Measurements from ENCODE around the gene DRAM1. TPM values are rescaled to one million over a fixed set of nuclear protein-coding genes. Genes with fewer than 3 reads are reported as not detected.

DRAM1 gene
- total and polyA plus RNA-seq, 9 of the 15 experiments (the other 6 are each of a cell fraction or from before 2014, with no cell fraction given): 1.4 to 4.3 (median 2.7) TPM

- H3K4me3 ChIP-seq: no peak overlapping the region
- intact Hi-C loops (cut with micrococcal nuclease): no loop called here
- no peaks in the 10 kb centered on the region for H3K9me1 ChIP-seq (ENCODE audit: control insufficient read depth, insufficient read depth, low read length)
- H3K27me3 ChIP-seq (ENCODE audit: control insufficient read depth in 2 of 2, insufficient read depth in 2 of 2, low read length in 2 of 2): no peaks in the 10 kb centered on the region; a peak in 1 of 5 replicates
- no peaks in the 10 kb centered on the region for H4K20me1 ChIP-seq (replicated peaks; ENCODE audit: control insufficient read depth, insufficient read depth, low read length)
- POLR2A ChIA-PET: no interaction called here
- no peaks in the 10 kb centered on the region for H3K79me2 ChIP-seq (ENCODE audit: control insufficient read depth, insufficient read depth, low read length)
- H2AFZ ChIP-seq (ENCODE audit: low read depth, low read length): no peak overlapping the region
- in situ Hi-C loops (cut with MboI): no loop called here
- H3K4me1 ChIP-seq (replicated peaks in 1 of 2; ENCODE audit: control insufficient read depth in 2 of 2, insufficient read depth in 2 of 2, low read length in 2 of 2): peaks cover 19 to 37% of the 10 kb centered on the region in 2 experiments
- H3K4me2 ChIP-seq (ENCODE audit: insufficient read depth, low read length): no peak overlapping the region
- peaks cover 3% of the 10 kb centered on the region; the same call in 1 of the 2 replicates for H3K9me3 ChIP-seq (replicated peaks; ENCODE audit: control insufficient read depth, insufficient read depth, low read depth, low read length)
- H3K27ac ChIP-seq (ENCODE audit: extremely low read depth, low read depth, low read length): no peak overlapping the region
- no peaks in the 10 kb centered on the region for H3K36me3 ChIP-seq (ENCODE audit: control insufficient read depth, insufficient read depth, low read length)
- no TSS peak for BruUV-seq (replicated peaks)
- FAIRE-seq: no peak
- CTCF ChIA-PET (ENCODE audit: low intra/inter-chr PET ratio): no interaction called here
- ATAC-seq: no peak
- DNase-seq (ENCODE audit: extremely low read depth in 1 of 4, low spot score in 3 of 4): no peak
- no peak overlapping the region for H3K9ac ChIP-seq (ENCODE audit: insufficient read depth in 1 of 2, low read depth in 2 of 2, low read length in 2 of 2)
- TF ChIP-seq SIRT6 (IDR thresholded peaks at IDR 0.05; ENCODE audit: low read depth, low read length): no peak
- TF ChIP-seq, protein P1, sequence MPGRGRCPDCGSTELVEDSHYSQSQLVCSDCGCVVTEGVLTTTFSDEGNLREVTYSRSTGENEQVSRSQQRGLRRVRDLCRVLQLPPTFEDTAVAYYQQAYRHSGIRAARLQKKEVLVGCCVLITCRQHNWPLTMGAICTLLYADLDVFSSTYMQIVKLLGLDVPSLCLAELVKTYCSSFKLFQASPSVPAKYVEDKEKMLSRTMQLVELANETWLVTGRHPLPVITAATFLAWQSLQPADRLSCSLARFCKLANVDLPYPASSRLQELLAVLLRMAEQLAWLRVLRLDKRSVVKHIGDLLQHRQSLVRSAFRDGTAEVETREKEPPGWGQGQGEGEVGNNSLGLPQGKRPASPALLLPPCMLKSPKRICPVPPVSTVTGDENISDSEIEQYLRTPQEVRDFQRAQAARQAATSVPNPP (IDR thresholded peaks at IDR 0.05; ENCODE audit: borderline replicate concordance, insufficient read depth, insufficient read length): no peak
- no peak for TF ChIP-seq HNRNPH1 (optimal IDR thresholded peaks at IDR 0.05; ENCODE audit: low read depth, low read length)
- no peak for TF ChIP-seq ZNF583 (CRISPR knock-in tag; IDR thresholded peaks at IDR 0.05)
- TF ChIP-seq CHCHD3 (CRISPR knock-in tag; IDR thresholded peaks at IDR 0.05): no peak
- TF ChIP-seq FOXA1 (IDR thresholded peaks at IDR 0.05; ENCODE audit: borderline replicate concordance): no peak
- peak; percentile 81 for TF ChIP-seq BCOR (IDR thresholded peaks at IDR 0.05)
- no peak for TF ChIP-seq NCOA4 (IDR thresholded peaks at IDR 0.05; ENCODE audit: partially characterized antibody)
- TF ChIP-seq CHD7 (IDR thresholded peaks at IDR 0.05; ENCODE audit: low read depth, low read length): no peak
- no peak for TF ChIP-seq NCOA2 (IDR thresholded peaks at IDR 0.05; ENCODE audit: partially characterized antibody in 2 of 2)
- TF ChIP-seq ZNF699 (CRISPR knock-in tag; IDR thresholded peaks at IDR 0.05; ENCODE audit: insufficient replicate concordance): no peak
- TF ChIP-seq NCOA6 (IDR thresholded peaks at IDR 0.05): no peak
- no peak for TF ChIP-seq U2AF1 (optimal IDR thresholded peaks at IDR 0.05; ENCODE audit: low read depth, low read length)
Measured at GRCh38 chr12:101852998-101853397, 24.4 kb upstream of the DRAM1 start.

Data from K562 (cell line).